CD4-positive, alpha-beta T cell treated with Interleukin-6 for 4 hours (primary cell): ENCODE results near the gene AJM1.
"Not testable (repeated sequence)": the region's sequence is repeated elsewhere in the genome, so short reads cannot be mapped to it uniquely, and the experiment has no call there.

Source experiments
- DNase-seq: peaks from one replicate; pipeline ENCODE4 v3.0.0-alpha.2; 2020; ENCODE audit warnings: mixed read lengths

AJM1 gene

GRCh38 chr9:136831720-136832104 lies 10.6 kb upstream of the AJM1 start:
- DNase-seq = no peak

GRCh38 chr9:136832581-136832980 lies 9.7 kb upstream of the AJM1 start:
- no peak for DNase-seq

- DNase-seq = not testable (repeated sequence)
These were observed 8.8 kb upstream of the AJM1 start for GRCh38 chr9:136833381-136834048.

GRCh38 chr9:136835162-136835931 lies 6.9 kb upstream of the AJM1 start:
- DNase-seq = no peak

- DNase-seq = no peak
These were observed 6.1 kb upstream of the AJM1 start for GRCh38 chr9:136835932-136836904.

GRCh38 chr9:136837146-136837855 lies 5.0 kb upstream of the AJM1 start:
- DNase-seq = no peak

GRCh38 chr9:136837856-136838277 lies 4.4 kb upstream of the AJM1 start:
- DNase-seq = not testable (repeated sequence)

- DNase-seq = no peak
These were observed 3.7 kb upstream of the AJM1 start for GRCh38 chr9:136838314-136839228.

GRCh38 chr9:136839229-136840139 lies 2.8 kb upstream of the AJM1 start:
- DNase-seq = no peak

- no peak for DNase-seq
These were observed 2.0 kb upstream of the AJM1 start for GRCh38 chr9:136840140-136840876.

GRCh38 chr9:136840877-136841645 lies 1.2 kb upstream of the AJM1 start:
- no peak for DNase-seq

- DNase-seq = not testable (repeated sequence)
These were observed 465 bp upstream of the AJM1 start for GRCh38 chr9:136841646-136842379.

GRCh38 chr9:136843159-136843800 lies 1.0 kb downstream of the AJM1 start:
- not testable (repeated sequence) for DNase-seq

- DNase-seq = peak; percentile 62
These were observed 1.8 kb downstream of the AJM1 start for GRCh38 chr9:136843801-136844740.

GRCh38 chr9:136844761-136845464 lies 2.6 kb downstream of the AJM1 start:
- no peak for DNase-seq
